ENCODE results near the gene ATP10A.

ATP10A gene

DNA sequence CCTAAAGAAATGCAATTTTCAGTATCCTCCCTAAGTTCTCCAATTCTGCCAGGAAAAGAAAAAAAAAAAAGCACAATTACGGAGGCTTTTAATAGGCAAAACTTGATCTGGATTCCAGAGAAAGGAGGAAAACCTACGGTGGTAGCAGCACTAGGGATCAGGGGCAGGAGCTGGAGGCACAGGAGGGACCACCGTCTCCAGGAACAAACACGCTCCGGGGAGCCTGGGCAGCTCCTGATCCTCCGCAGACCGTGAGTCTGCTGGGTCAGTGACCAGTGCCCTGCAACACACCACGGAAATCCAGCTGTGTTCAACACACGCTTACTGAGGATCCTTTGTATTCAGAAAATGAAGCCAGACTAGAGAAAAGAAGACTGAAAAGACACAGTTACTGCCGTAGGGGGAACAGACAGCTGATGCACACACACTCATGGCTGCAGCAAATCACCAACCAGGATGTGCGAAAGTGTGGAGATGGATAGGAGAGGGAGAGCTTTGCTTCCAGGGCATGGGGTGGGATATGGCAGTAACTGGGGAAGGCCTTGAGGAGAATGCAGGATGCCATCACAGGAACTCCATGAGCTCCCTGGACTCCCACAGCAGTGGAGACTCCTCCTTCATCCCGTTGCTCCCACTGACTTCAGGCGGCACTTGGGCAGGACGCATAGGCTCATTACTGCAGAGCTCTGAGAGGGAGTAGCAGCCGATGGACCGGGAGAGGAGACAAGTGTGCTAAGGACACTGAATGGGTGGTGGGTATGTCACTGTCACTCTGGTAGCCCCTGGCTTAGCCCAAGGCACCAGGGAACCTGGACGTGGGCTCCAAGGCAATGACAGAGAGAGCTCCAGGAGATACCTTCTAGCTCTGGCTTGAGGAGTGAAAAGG is 167.0 kb downstream of the ATP10A start:
- DNase-seq: no peak

DNA sequence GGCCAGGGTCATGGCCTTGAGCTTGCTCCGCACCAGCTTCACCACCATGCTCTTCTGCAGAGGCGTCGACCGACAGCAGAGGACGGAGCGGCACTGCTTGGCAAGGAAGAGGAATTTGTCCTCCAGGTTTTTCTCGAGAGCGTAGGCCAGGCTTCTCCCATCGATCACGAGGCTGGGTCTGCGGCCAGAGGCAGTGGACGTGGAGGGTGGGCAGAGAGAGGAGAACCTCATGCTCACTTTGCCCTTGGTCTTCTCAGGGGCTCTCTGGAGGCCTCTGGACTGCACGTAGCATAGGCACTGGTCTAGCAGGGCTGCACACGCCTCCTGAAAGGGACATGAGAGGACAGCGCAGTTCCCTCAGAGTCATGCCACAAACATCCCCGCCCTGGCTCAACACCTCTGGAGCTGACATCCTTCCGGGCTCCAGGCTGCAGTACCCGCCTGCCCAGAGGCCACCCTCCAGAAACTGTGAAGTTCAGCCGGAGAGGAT is 168.3 kb downstream of the ATP10A start:
- DNase-seq: no peak

DNA sequence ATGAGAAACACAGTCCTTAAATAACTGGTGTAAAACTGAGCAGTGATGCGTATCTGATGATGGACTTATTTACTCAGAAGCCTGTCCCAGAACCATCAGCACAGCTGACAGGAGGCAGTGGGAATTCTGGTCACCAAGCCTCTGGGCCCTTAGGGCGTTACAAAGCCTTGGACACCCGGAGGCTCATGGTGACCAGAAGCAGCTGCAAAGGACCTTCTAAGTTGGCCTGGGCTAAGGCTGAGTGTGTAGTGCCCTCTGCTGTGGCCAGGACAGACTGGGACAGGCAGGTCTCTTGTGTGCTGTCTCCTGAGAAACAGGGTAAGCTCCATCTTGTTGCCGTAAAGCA is 168.9 kb downstream of the ATP10A start:
- DNase-seq: no peak

DNA sequence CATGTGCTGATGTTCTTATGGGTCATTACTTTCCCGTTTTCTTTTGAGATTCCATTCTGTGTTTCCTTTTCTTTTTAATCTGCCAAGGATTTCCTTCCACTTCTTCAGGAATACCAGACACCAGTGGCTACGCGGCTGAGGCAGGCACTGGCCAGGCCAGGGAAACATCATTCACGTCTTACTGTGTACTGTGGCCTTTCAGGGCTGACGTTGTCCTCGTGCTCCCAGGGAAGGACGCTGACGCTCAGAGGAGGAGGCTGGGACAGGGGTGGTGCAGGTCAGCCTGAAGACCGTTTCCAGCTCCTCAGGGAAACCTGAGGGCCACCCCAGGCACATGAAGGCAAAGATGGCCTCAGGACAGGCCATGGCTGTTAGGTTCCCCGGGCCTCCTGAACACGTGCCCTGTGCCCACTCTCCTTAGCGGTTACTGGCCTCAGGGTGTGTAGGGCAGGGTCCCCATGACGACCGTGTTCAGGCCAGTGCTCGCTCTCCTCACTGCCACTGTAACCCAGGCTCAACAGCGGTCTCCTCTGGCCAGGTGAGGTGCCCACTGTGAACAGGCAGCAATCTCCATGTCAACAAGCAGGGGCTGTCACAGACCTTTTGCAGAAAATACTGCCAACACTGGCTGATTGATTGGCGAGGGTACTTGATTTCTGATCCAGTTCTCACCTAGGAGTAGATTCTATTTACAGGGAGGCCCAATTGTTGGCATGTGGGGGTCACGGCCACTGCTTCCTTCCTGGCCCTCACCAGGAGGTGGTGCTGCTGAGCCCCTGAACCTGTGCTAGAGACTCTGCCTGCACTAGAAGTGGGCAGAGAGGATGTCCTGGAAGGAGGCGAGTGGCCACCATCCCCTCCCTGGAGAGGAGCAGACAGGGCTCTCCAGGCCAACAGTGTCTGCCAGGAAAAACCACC is 169.5 kb downstream of the ATP10A start:
- DNase-seq: no peak

DNA sequence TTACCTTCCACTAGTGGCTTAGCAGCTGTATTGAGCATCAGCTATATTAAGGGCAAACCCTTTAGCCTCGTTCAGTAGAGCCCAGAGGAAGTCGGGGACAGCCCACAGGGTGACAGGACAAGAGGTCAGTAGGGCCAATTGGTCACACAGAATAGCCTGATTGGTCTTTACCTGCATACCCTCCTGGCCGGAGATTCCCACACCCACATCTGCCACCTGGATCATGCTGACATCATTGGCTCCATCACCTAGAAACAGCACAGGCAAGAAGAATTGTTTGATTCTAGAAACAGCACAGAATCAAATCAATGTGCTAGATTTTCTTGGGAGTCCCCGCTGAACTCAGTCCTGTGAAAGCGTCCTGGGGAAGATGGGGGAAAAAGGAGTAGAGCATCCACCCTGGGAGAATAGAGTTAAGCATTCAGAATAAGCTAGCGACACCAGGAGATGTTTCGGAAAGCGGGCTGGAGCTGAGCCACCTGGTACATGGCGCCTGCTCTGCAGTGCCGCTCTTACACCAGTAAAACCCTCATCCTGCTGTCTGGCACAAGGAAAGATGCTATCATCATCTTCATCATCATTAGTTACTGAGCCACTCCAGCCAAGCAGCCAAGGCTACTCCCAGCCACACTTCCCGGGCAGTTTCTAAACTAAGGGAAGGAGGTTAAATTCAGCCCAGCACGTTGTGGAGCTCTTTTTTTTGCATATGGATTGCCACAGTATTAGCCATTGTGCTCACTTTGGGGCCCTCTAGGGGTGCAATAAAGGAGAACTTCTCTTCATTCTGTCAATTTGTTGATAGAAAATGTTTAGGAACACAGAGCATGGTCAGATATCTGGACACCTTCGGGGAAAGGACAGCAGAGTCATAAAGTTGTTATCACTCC is 171.3 kb downstream of the ATP10A start:
- DNase-seq: no peak

DNA sequence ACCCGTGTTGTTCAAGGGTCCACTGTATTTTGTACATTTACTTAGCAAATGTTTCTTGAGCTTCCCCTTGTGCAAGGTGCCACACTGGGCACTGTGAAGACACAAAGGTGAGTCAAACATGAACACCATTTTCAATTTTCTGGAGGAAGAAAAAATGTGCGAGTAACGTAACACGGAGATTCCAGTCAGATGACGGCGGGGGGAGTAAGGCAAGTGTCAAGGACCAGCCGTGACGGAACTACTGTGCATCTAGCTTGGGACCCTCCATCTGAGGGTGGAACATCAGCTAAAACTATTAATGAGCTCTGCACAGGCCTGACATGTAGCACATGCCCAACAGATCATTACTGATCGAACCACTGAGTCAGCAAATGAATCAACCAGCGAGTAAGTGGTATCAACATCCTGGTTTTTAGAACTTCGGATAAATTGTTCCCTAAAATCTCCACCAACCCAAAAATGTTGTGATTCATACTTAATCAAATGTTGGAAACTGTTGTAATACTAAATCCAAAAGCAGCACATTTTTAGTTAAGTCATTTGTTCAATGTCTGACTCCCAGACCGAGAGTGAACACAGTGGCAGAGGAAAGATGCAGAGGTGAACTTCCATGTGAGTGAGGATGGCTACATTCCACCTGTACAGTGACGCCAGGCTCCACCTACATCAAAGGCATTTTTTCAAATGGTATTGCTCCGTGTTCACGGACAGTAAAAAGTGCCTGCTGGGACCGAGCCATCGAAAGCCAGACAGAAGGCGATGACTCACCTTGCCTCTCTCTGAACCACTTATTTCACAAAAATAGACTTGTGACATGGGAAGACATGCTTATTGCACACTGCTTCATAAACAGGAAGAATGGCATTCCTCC is 172.2 kb downstream of the ATP10A start:
- no peak for DNase-seq

DNA sequence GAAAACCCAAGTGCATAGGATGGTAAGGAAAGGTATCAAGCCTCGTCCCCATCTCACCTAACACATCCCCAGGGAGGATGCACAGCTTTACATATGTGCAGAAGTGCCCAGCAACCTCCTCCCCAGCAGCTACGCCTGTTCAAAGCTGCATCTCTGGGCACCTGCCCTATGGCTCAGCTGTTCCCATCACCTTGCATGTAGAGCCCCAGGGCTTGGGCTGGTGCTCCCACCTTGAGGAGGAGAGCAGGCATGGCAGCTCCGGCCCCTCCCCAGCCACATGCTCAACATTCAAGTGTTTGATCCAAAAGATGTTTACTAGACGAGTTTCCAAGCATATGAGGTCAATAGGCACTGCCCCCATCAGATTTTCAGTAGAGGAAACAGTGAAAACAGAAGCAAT is 173.5 kb downstream of the ATP10A start:
- DNase-seq: no peak

DNA sequence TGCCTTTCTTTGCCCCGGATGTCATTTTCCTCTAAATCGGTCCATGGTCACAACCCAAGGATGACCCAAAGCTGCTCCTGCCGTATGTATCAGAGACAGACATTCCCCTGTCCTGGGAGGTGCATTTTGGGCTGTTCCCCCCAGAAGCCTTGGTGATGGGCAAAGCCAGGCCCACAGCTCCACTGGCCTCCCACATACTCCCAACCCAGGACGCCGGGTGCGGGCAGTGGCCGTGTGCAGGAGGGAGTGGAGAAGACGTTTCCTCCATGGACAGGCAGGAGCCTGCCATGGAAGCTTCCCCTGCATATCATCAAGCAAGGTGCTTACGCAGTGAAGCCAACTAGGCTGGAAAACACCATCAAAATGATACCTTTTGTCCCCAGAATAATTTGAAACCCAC is 175.0 kb downstream of the ATP10A start:
- DNase-seq: no peak

DNA sequence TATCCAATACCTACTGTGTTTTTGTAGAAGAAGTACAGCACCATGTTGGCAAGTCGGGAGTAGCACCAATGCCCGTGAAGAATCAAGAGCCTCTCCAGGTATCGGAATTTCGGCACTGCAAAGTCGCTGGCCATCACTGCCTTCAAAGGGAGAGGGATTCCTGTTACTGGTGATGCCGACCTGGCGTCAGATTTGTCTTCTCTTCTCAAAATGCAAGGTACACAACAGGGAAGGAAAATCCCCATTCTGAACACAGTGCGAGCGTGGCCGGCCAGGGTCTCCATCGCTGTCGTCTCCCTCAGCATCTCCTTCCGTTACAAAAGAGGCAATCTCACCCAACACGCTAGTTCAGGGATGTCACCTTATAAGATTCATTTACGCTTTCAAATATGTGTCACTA is 175.4 kb downstream of the ATP10A start:
- no peak for DNase-seq

DNA sequence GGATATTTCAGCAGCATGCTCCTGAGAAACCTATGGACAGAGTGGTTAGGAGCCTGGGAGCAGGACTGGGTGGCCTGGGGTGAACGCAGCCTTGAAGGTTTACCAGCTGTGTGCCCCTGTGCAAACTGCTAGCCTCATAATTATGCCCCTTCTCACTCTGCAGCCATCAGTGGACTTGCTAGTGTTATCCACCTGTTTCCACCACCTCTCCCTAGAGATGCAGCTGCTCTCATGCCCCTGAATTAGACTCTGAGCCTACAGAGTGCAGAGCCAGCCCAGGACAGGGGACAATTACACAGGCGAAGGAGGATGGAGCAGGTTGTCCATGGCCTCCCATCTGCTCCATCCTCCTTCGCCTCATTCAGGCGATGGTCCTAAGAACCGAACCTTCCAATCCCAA is 175.9 kb downstream of the ATP10A start:
- DNase-seq: no peak

DNA sequence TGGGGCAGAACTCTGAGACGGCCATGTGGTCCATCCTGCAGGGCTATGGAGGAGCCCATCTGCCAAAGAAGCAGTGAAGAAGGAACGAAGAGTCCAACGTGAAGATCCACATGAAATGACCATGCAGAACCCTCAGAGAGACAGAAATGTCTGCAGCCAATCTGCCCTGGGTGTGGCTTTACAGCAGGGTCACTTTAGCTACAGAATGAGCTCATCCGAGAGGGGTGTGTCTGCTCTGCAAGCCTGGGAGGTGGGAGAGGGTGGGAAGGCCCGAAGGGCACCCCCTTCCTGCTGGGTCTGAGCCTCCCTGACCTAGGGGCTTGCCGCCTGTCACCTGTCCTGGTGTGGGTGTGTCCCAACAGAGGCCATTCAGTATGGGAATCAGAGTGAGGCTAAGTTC is 176.3 kb downstream of the ATP10A start:
- no peak for DNase-seq

DNA sequence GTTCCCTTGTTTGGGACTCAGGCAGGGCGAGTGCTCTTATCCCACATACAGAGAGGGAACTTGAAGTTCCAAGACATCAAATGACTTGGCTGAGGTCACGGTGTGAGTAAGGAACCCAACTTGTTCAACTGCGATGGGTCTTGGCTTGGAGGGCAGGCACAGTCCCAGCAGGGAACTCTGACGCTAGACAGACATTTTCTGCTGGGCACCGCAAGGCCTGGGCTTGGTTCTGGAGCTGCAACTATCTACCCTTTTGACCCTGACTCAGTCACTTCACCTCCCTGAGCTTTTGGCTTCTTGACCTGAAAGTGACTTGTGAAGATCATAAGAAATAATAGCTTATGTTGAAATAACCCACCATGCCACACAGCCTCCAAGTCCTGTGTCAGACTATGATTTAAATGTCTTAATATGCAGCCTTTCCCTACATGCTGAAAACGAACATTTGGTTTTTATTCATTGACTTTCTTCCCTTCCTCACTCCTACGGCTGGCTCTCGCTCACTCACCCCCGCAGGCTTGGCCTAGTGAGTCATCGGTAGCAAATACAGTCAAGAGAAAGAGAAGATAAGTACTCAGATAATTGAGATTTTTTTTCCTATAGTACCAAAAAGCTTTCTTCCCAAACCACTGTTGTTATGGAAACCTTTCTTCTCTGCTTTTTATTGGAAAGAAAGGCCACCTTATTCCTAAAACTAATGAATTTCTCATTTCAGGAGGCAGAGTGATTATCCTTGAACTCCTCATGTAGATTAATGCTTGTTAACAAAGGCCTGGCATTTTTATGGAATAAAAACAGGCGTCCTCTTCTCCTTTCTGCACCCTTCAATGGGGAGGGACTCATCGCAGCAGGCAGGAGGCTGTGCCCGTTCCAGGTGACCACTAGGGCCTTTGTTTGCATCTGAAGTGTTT is 178.4 kb downstream of the ATP10A start:
- no peak for DNase-seq

DNA sequence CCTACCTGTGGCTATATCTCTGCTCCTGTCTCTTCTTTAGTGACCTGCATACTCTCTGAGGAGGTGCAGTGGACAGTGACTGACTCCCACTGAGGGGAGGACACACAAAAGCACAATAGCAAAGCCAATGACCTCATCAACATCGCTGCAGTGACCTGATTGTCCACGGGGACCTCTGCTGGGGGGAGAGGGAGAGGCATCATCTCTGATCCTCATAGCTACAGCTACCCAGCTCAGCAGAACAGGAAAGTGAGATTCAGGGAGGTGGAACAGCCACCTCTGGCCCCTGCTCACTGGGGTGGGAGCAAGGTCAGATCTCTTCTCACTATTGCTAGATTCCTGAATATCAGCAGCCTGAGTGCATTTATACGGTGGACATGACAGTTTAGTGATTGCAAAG is 179.2 kb downstream of the ATP10A start:
- DNase-seq: no peak

DNA sequence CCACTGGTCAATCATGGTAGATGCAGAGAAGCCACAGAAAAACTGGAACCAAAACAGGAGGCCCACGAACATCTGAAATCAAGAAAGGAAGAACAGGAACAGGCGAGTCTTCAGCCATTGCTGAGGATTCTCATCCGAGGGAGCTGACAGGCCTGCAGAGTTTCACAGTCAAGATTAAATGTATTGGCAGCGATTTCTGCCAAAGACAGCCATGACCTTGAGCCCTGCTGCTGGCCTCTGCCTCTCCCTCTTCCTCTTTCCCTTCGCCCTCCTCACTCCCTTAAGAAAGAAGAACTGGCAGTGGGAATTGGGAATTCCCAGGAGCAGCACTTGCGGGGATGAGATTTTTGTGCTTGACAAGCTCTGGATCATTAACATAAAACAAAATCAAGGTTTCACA is 179.7 kb downstream of the ATP10A start:
- DNase-seq: no peak

DNA sequence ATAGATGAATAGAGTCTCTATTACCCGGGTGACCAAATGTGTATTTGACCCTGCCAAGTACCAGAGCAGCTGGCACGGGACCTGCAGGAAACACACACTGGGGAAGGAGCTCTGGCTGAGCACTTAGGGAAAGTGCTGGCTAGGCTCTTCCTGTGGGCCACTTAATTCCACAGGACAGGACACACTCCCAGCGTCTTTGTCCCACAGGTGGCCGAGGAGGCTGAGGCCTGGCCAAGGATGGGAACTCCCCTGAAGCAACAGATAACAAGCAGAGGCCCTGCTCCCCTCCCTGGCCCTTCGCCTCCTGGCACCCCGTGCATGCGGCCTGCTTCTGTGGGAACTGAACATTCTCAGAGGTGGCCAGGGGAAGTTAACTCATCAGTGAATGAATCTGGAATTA is 180.8 kb downstream of the ATP10A start:
- DNase-seq: no peak

DNA sequence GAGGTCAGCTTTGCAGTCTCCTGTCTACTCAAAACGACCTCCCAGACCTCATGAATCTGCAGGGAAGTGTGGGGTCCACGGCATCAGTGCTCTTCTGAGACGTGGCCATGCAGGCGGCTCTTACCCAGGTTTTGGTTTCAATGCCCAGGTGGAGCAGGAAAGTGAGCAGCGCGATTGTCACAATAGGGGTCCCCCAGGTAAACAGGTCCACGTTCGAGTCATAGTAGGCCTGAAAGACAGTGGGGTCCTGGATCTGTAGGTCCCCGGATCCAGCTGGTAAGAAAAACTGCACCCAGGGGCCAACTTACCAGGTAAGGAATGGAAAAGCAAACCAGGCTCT is 182.5 kb downstream of the ATP10A start:
- DNase-seq: no peak

DNA sequence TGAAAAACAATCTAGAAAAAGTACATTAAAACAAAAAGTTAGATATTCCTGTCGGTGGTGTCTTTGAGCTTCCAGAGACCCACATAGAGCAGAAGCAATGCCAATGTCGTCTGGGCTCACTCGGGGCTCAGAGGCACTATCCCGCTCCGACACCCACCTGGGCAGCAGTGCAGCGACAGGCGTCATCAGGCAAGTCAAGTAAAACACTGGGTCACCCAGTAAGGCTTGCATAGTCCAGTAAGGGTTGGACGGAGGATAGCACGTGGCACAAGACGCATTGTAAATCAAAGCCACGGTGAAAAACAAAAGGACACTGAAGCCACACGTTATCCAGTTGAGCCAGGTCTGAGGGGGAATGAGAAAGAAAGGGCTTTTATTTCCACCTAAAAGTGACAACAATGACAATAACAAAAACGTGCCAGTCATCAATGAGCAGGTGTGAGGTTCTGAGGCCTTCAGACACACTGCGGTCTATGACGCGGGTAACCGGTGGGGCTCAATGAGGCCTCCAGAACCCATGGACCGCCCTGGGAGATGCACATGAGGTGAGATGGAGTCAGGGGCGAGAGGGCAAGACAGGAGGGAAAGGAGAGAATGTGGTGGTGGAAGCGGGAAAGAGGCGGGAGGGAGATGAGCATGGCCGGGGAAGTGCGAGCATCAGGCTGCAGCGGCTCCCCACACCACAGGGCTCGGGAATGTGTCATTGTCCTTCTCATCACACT is 183.0 kb downstream of the ATP10A start:
- no peak for DNase-seq

DNA sequence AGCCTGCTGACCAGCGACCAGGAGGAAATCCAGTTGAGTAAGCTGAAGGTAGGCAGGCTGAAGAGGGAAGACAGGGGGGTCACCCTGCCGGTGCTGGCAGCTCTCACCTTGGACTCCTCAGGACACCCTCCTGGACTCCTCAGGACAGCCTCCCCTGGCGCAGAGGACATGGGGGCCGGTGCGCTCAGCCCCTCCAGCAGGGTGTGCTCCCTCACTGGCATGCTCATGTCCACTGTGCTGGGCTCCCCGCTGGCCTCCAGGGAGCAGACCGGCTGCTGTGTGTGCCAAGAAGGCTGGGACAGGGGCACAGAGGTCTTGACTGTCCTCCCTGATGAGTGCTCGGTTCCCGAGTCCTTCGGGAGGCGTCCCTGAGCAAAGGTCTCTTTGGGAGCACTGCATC is 183.6 kb downstream of the ATP10A start:
- DNase-seq: no peak

DNA sequence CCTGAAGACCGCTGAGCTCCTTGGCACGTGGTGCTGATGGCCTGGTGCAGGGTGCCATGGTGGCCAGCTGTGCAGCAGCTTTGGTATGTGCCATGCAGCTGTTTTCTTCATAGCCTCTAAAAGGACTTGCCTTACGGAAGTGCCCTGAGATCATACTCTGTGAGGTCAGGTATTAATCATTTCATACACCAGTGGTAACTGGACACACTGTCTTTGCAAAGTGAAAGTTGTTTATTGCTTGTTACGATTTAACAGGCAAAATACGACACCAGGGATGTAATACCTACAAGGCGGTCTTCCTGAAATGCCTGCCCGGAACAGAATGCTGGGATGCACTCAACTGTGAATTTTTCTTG is 184.6 kb downstream of the ATP10A start:
- no peak for DNase-seq
